Ectodermal cell (in vitro differentiated cells): Measurements from ENCODE around the gene RBM6.

Experiments
- H3K27ac ChIP-seq: 2 replicates; pipeline ENCODE4 v1.7.0; 2013; ENCODE audit warnings: mild to moderate bottlenecking, low read depth, low read length; ENCODE audit not compliant: insufficient read depth, poor library complexity, severe bottlenecking
- H3K27me3 ChIP-seq: 2 replicates; pipeline ENCODE4 v1.7.0; 2013; ENCODE audit warnings: mild to moderate bottlenecking, low read length; ENCODE audit not compliant: insufficient read depth, control insufficient read depth, poor library complexity, severe bottlenecking
- H3K36me3 ChIP-seq: one replicate; pipeline ENCODE4 v1.7.0; 2013; ENCODE audit warnings: low read length; ENCODE audit not compliant: control insufficient read depth, insufficient read depth
- H3K4me1 ChIP-seq: one replicate; pipeline ENCODE4 v1.7.0; 2013; ENCODE audit warnings: low read length; ENCODE audit not compliant: control insufficient read depth, insufficient read depth
- H3K4me3 ChIP-seq: 2 replicates; pipeline ENCODE4 v1.7.0; 2013; ENCODE audit warnings: low read depth, low read length, control low read depth; ENCODE audit not compliant: insufficient read depth
- H3K9me3 ChIP-seq: 2 replicates; pipeline ENCODE4 v1.7.0; 2013; ENCODE audit warnings: mild to moderate bottlenecking, low read length, moderate library complexity; ENCODE audit not compliant: control insufficient read depth
- WGBS, 2 experiments: methylation state at CpG; one replicate each; pipeline ENCODE4 v1.1.7; 2013; ENCODE audit warnings: missing lambda C conversion rate in 2 of 2; 5-methylcytosine and 5-hydroxymethylcytosine counted together

Gene RBM6

GRCh38 chr3:50112462-50112861 is 172.5 kb downstream of the RBM6 start:
- H3K9me3 ChIP-seq = no peaks in the 10 kb centered on the region
- no peak overlapping the region for H3K4me3 ChIP-seq
- WGBS, 2 experiments = 96 to 98% methylated on average over 3 of the region's 3 CpGs
- no peak overlapping the region for H3K27ac ChIP-seq
- H3K4me1 ChIP-seq = no peaks in the 10 kb centered on the region
- H3K36me3 ChIP-seq = peaks cover 95% of the 10 kb centered on the region
- H3K27me3 ChIP-seq = no peaks in the 10 kb centered on the region

GRCh38 chr3:50117120-50117519 is 177.2 kb downstream of the RBM6 start:
- H3K36me3 ChIP-seq = peaks cover 64% of the 10 kb centered on the region
- 96 to 98% methylated on average over 8 of the region's 8 CpGs for WGBS, 2 experiments
- H3K4me3 ChIP-seq = no peak overlapping the region
- no peak overlapping the region for H3K27ac ChIP-seq
- H3K9me3 ChIP-seq = no peaks in the 10 kb centered on the region
- H3K4me1 ChIP-seq = no peaks in the 10 kb centered on the region
- no peaks in the 10 kb centered on the region for H3K27me3 ChIP-seq

- Histone ChIP-seq H3K4me1 (no peaks in the 10 kb centered on the region), H3K4me3 (no peak overlapping the region), H3K9me3 (no peaks in the 10 kb centered on the region), H3K27ac (no peak overlapping the region), H3K36me3 (peaks cover 55% of the 10 kb centered on the region), H3K27me3 (no peaks in the 10 kb centered on the region)
- 97% methylated on average over 10 of the region's 10 CpGs for WGBS, 2 experiments
Measured at GRCh38 chr3:50118237-50118636, 178.3 kb downstream of the RBM6 start.

- Histone ChIP-seq H3K27me3 (no peaks in the 10 kb centered on the region), H3K27ac (no peak overlapping the region), H3K4me1 (peaks cover 5% of the 10 kb centered on the region), H3K4me3 (no peak overlapping the region), H3K9me3 (no peaks in the 10 kb centered on the region), H3K36me3 (peaks cover 39% of the 10 kb centered on the region)
- 92 to 99% methylated on average over 3 of the region's 3 CpGs for WGBS, 2 experiments
Measured at GRCh38 chr3:50119786-50120185, 179.8 kb downstream of the RBM6 start.

GRCh38 chr3:50120364-50121071 is 180.6 kb downstream of the RBM6 start:
- peaks cover 12% of the 10 kb centered on the region for H3K4me1 ChIP-seq
- H3K27ac ChIP-seq = no peak overlapping the region
- no peaks in the 10 kb centered on the region for H3K9me3 ChIP-seq
- no peak overlapping the region for H3K4me3 ChIP-seq
- H3K36me3 ChIP-seq = peaks cover 32% of the 10 kb centered on the region
- WGBS, 2 experiments = 93 to 95% methylated on average over 10 of the region's 10 CpGs
- H3K27me3 ChIP-seq = no peaks in the 10 kb centered on the region

GRCh38 chr3:50121072-50122032 is 181.4 kb downstream of the RBM6 start:
- no peaks in the 10 kb centered on the region for H3K27me3 ChIP-seq
- peaks cover 23% of the 10 kb centered on the region for H3K36me3 ChIP-seq
- no peaks in the 10 kb centered on the region for H3K9me3 ChIP-seq
- no peak overlapping the region for H3K27ac ChIP-seq
- WGBS, 2 experiments = 52 to 54% methylated on average over 13 of the region's 13 CpGs
- H3K4me1 ChIP-seq = peaks cover 20% of the 10 kb centered on the region
- no peak overlapping the region for H3K4me3 ChIP-seq

- H3K4me3 ChIP-seq = no peak overlapping the region
- H3K9me3 ChIP-seq = no peaks in the 10 kb centered on the region
- H3K27me3 ChIP-seq = no peaks in the 10 kb centered on the region
- H3K27ac ChIP-seq = no peak overlapping the region
- peaks cover 17% of the 10 kb centered on the region for H3K36me3 ChIP-seq
- H3K4me1 ChIP-seq = peaks cover 27% of the 10 kb centered on the region
- 91 to 95% methylated on average over 2 of the region's 2 CpGs for WGBS, 2 experiments
Measured at GRCh38 chr3:50122071-50122470, 182.1 kb downstream of the RBM6 start.

- no peak overlapping the region for H3K4me3 ChIP-seq
- peaks cover 29% of the 10 kb centered on the region for H3K4me1 ChIP-seq
- H3K27me3 ChIP-seq = no peaks in the 10 kb centered on the region
- no peaks in the 10 kb centered on the region for H3K9me3 ChIP-seq
- H3K27ac ChIP-seq = no peak overlapping the region
- 93 to 94% methylated on average over 14 of the region's 14 CpGs for WGBS, 2 experiments
- peaks cover 10% of the 10 kb centered on the region for H3K36me3 ChIP-seq
Measured at GRCh38 chr3:50122661-50123391, 182.9 kb downstream of the RBM6 start.

GRCh38 chr3:50123394-50124051 is 183.6 kb downstream of the RBM6 start:
- Histone ChIP-seq H3K27ac (no peak overlapping the region), H3K4me3 (no peak overlapping the region), H3K9me3 (no peaks in the 10 kb centered on the region), H3K4me1 (peaks cover 29% of the 10 kb centered on the region), H3K36me3 (peaks cover 3% of the 10 kb centered on the region), H3K27me3 (no peaks in the 10 kb centered on the region)
- WGBS, 2 experiments = 89 to 91% methylated on average over 4 of the region's 4 CpGs
